A549 (cell line): ENCODE measurements around the gene STAB2.

ENCODE experiments used
- KDM5A ChIP-seq: fragments of 200-600 bp; sonication (generic); IDR thresholded peaks from 2 replicates; pipeline ENCODE4 v1.6.1; 2016; ENCODE audit warnings: antibody characterized with exemption, mild to moderate bottlenecking
- MYC ChIP-seq: IDR thresholded peaks from 2 replicates; pipeline ENCODE4 v1.6.1; 2012; ENCODE audit warnings: mild to moderate bottlenecking, inconsistent platforms, low read length, improper control_type of control experiment, borderline replicate concordance
- RFX5 ChIP-seq: fragments of 450-650 bp; IDR thresholded peaks from 2 replicates; pipeline ENCODE4 v1.7.1; 2014; ENCODE audit warnings: antibody characterized with exemption, mild to moderate bottlenecking, moderate library complexity
- SMC3 ChIP-seq: fragments of >200 bp; sonication (Bioruptor Twin); formaldehyde crosslinking; IDR thresholded peaks from 3 replicates; pipeline ENCODE4 v1.6.1; 2018; ENCODE audit warnings: inconsistent platforms
- USF2 ChIP-seq: fragments of 450-650 bp; IDR thresholded peaks from 2 replicates; pipeline ENCODE4 v1.6.1; 2014; ENCODE audit warnings: antibody characterized with exemption
- TF ChIP-seq, protein P1 (sequence below): fragments of 200-600 bp; sonication (generic); IDR thresholded peaks from 2 replicates; pipeline ENCODE4 v1.6.1; 2016; ENCODE audit warnings: antibody characterized with exemption, mild to moderate bottlenecking, moderate library complexity

GRCh38 chr12:103707446-103707845, 120.4 kb downstream of the STAB2 start:
- TF ChIP-seq KDM5A: no peak
- TF ChIP-seq USF2: no peak
- TF ChIP-seq, protein P1, sequence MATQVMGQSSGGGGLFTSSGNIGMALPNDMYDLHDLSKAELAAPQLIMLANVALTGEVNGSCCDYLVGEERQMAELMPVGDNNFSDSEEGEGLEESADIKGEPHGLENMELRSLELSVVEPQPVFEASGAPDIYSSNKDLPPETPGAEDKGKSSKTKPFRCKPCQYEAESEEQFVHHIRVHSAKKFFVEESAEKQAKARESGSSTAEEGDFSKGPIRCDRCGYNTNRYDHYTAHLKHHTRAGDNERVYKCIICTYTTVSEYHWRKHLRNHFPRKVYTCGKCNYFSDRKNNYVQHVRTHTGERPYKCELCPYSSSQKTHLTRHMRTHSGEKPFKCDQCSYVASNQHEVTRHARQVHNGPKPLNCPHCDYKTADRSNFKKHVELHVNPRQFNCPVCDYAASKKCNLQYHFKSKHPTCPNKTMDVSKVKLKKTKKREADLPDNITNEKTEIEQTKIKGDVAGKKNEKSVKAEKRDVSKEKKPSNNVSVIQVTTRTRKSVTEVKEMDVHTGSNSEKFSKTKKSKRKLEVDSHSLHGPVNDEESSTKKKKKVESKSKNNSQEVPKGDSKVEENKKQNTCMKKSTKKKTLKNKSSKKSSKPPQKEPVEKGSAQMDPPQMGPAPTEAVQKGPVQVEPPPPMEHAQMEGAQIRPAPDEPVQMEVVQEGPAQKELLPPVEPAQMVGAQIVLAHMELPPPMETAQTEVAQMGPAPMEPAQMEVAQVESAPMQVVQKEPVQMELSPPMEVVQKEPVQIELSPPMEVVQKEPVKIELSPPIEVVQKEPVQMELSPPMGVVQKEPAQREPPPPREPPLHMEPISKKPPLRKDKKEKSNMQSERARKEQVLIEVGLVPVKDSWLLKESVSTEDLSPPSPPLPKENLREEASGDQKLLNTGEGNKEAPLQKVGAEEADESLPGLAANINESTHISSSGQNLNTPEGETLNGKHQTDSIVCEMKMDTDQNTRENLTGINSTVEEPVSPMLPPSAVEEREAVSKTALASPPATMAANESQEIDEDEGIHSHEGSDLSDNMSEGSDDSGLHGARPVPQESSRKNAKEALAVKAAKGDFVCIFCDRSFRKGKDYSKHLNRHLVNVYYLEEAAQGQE: no peak
- no peak for TF ChIP-seq SMC3
- TF ChIP-seq MYC: no peak
- TF ChIP-seq RFX5: no peak
